GM12878 (cell line): ENCODE measurements around the gene LIFR. TPM values are rescaled to one million over a fixed set of nuclear protein-coding genes. Genes with fewer than 3 reads are reported as not detected.
A peak's percentile ranks its signal among the peaks of the same experiment; 100 is the strongest.

ENCODE experiments used
- ATAC-seq: fragments of 200-7000 bp; cut with Tn5 transposase; 3 replicates; pipeline ENCODE4 v1.9.1; 2020; ENCODE audit warnings: mild to moderate bottlenecking, moderate library complexity
- BruUV-seq: library from RNA; stranded (reverse); fragments of 400-500 nt; replicated peaks from 2 replicates; lab custom pipeline; 2021; lab: Mats Ljungman, UMichigan
- CTCF ChIA-PET: fragments of 300-600 bp; sonication (Branson Sonifier 250); formaldehyde crosslinking; extraction: SDS; loops from one replicate; lab custom pipeline; 2021; ENCODE audit warnings: inconsistent platforms; lab: Yijun Ruan, JAX
- POLR2A ChIA-PET: fragments of 350-600 bp; formaldehyde crosslinking; extraction: SDS; loops from one replicate; lab custom pipeline; 2021; ENCODE audit warnings: inconsistent platforms; lab: Charles Lee
- RAD21 ChIA-PET: fragments of 300-600 bp; sonication (Branson Sonifier 250); formaldehyde crosslinking; loops from one replicate; lab custom pipeline; 2023; ENCODE audit warnings: antibody characterized with exemption; ENCODE audit not compliant: unreplicated experiment; lab: Charles Lee
- SMC1A ChIA-PET: fragments of 300-600 bp; sonication (Branson Sonifier 250); formaldehyde crosslinking; loops from one replicate; lab custom pipeline; 2023; ENCODE audit not compliant: unreplicated experiment, uncharacterized antibody; lab: Charles Lee
- DNase-seq: peaks from one replicate; pipeline ENCODE4 v3.0.0-alpha.2; 2011; ENCODE audit warnings: low read depth, low spot score
- FAIRE-seq: peaks from 3 replicates; lab custom pipeline; 2011; peaks lifted over from hg19 to GRCh38; lab: Jason Lieb, UNC
- H2AFZ ChIP-seq: 2 replicates; pipeline ENCODE4 v1.6.0; 2011; ENCODE audit warnings: low read depth, low read length, control low read depth; ENCODE audit not compliant: control insufficient read depth
- H3K27ac ChIP-seq: 2 replicates; pipeline ENCODE4 v1.5.1; 2011; ENCODE audit warnings: control low read depth; ENCODE audit not compliant: control insufficient read depth, insufficient read depth
- H3K27me3 ChIP-seq, 2 experiments: replicated peaks in 1 of 2; 2 replicates each; pipeline versions ENCODE4 v1.6.0 to v1.6.1; 2011; ENCODE audit warnings: low read length in 1 of 2; ENCODE audit not compliant: control insufficient read depth in 2 of 2, insufficient read depth in 2 of 2
- H3K36me3 ChIP-seq, 2 experiments: 2 replicates each; pipeline ENCODE4 v1.5.1; 2011; ENCODE audit warnings: low read length in 1 of 2; ENCODE audit not compliant: control insufficient read depth in 2 of 2, insufficient read depth in 2 of 2
- H3K4me1 ChIP-seq: 2 replicates; pipeline ENCODE4 v1.6.1; 2011; ENCODE audit warnings: mild to moderate bottlenecking, low read length, moderate library complexity, mixed read lengths; ENCODE audit not compliant: control insufficient read depth, insufficient read depth
- H3K4me2 ChIP-seq: 2 replicates; pipeline ENCODE4 v1.6.0; 2011; ENCODE audit warnings: control low read depth; ENCODE audit not compliant: control insufficient read depth, insufficient read depth
- H3K4me3 ChIP-seq: fragments of 200-600 bp; sonication (generic); 2 replicates; pipeline ENCODE4 v1.5.1; 2016
- H3K79me2 ChIP-seq: 2 replicates; pipeline ENCODE4 v1.6.0; 2011; ENCODE audit warnings: low read length; ENCODE audit not compliant: control insufficient read depth, insufficient read depth
- H3K9ac ChIP-seq: 2 replicates; pipeline ENCODE4 v1.8.0; 2011; ENCODE audit warnings: low read length, control low read depth, mixed read lengths; ENCODE audit not compliant: control insufficient read depth, insufficient read depth
- H3K9me3 ChIP-seq: replicated peaks from 3 replicates; pipeline ENCODE4 v1.5.1; 2011; ENCODE audit warnings: mild to moderate bottlenecking, low read length; ENCODE audit not compliant: control insufficient read depth, insufficient read depth
- H4K20me1 ChIP-seq: 2 replicates; pipeline ENCODE4 v1.6.0; 2011; ENCODE audit not compliant: control insufficient read depth, insufficient read depth
- CBFB ChIP-seq: IDR thresholded peaks from 2 replicates; pipeline ENCODE4 v1.6.1; 2016; ENCODE audit warnings: antibody characterized with exemption, low read depth
- ETV6 ChIP-seq, 2 experiments: fragments of 450-650 bp in 1 of 2; IDR thresholded peaks in 1 of 2; conservative IDR thresholded peaks in 1 of 2; 2 replicates each; pipeline ENCODE4 v1.6.1; 2014; ENCODE audit warnings: antibody characterized with exemption in 1 of 2, borderline replicate concordance in 1 of 2, low read depth in 1 of 2, mild to moderate bottlenecking in 1 of 2, moderate library complexity in 1 of 2
- KAT2A ChIP-seq: conservative IDR thresholded peaks from 2 replicates; pipeline ENCODE4 v1.6.1; 2011; ENCODE audit warnings: low read depth, low read length; ENCODE audit not compliant: control insufficient read depth
- MEF2B ChIP-seq: fragments of 450-650 bp; IDR thresholded peaks from 2 replicates; pipeline ENCODE4 v1.6.1; 2018; ENCODE audit warnings: mild to moderate bottlenecking, moderate library complexity; ENCODE audit not compliant: partially characterized antibody, poor library complexity, severe bottlenecking
- SRF ChIP-seq, 2 experiments: IDR thresholded peaks; 2 replicates each; pipeline ENCODE4 v1.6.1; 2011; ENCODE audit warnings: low read depth in 2 of 2, low read length in 2 of 2, mild to moderate bottlenecking in 1 of 2, moderate library complexity in 1 of 2
- TCF12 ChIP-seq: IDR thresholded peaks from 2 replicates; pipeline ENCODE4 v1.6.1; 2011; ENCODE audit warnings: low read depth, mild to moderate bottlenecking, low read length
- YBX1 ChIP-seq: fragments of 450-650 bp; IDR thresholded peaks from 2 replicates; pipeline ENCODE4 v1.6.1; 2016; ENCODE audit warnings: antibody characterized with exemption
- WGBS: methylation state at CpG from one replicate; pipeline ENCODE4 v1.1.6; 2016; ENCODE audit warnings: low lambda C conversion rate; ENCODE audit not compliant: insufficient replicate concordance, insufficient coverage; ENCODE audit errors: missing lambda C conversion rate; 5-methylcytosine and 5-hydroxymethylcytosine counted together
- in situ Hi-C: fragments of 300-500 bp; cut with MboI; formaldehyde crosslinking; loops from 9 replicates; pipeline ENCODE4 v1.14.3; 2018; ENCODE audit warnings: mixed read lengths
- intact Hi-C: fragments of 100-400 bp; cut with micrococcal nuclease; formaldehyde crosslinking; loops from one replicate; pipeline ENCODE4 v1.14.2; 2022; ENCODE audit not compliant: unreplicated experiment
- polyA plus RNA-seq, 11 experiments: library from polyadenylated mRNA; depleted of rRNA in 4 of 11; unstranded in 6 of 11; stranded (reverse) in 5 of 11; fragments of >200 nt; fragmentation: Nextera tagmentation in 4 of 11; fragmentation: Illumina TruSeq in 1 of 11; extraction: Ambion mirVana in 4 of 11; extraction: Trizol in 1 of 11; gene quantifications; 1 replicate in 1 of 11; 2 replicates in 10 of 11; pipeline versions ENCODE4 v1.2.1 to v1.2.3, GENCODE V29; 2011 to 2016; ENCODE audit warnings: inconsistent platforms in 2 of 11, missing spikeins in 2 of 11, low read depth in 1 of 11
- total RNA-seq, 4 experiments: library from RNA; depleted of rRNA in 3 of 4; stranded (reverse); fragments of >200 nt in 3 of 4; fragmentation: Illumina TruSeq in 1 of 4; extraction: Trizol in 1 of 4; gene quantifications; 2 replicates each; pipeline versions ENCODE4 v1.2.1 to v1.2.3, GENCODE V29; 2013 to 2021
- TF ChIP-seq, protein P1 (sequence below): fragments of 450-650 bp; IDR thresholded peaks from 2 replicates; pipeline ENCODE4 v1.6.1; 2016; ENCODE audit warnings: mild to moderate bottlenecking
- TF ChIP-seq, protein P2 (sequence below): fragments of 150-350 bp; IDR thresholded peaks from 2 replicates; pipeline ENCODE4 v1.6.1; 2014; ENCODE audit warnings: mild to moderate bottlenecking, low read depth, low read length
- TF ChIP-seq, protein P3 (sequence below): fragments of 450-650 bp; IDR thresholded peaks from 2 replicates; pipeline ENCODE4 v1.6.1; 2017; ENCODE audit warnings: low read depth, mild to moderate bottlenecking, moderate library complexity

LIFR gene
- total and polyA plus RNA-seq, 10 of the 15 experiments (the other 5 are each of a cell fraction or from before 2014, with no cell fraction given) = 0.10 TPM; not detected in 9

DNA sequence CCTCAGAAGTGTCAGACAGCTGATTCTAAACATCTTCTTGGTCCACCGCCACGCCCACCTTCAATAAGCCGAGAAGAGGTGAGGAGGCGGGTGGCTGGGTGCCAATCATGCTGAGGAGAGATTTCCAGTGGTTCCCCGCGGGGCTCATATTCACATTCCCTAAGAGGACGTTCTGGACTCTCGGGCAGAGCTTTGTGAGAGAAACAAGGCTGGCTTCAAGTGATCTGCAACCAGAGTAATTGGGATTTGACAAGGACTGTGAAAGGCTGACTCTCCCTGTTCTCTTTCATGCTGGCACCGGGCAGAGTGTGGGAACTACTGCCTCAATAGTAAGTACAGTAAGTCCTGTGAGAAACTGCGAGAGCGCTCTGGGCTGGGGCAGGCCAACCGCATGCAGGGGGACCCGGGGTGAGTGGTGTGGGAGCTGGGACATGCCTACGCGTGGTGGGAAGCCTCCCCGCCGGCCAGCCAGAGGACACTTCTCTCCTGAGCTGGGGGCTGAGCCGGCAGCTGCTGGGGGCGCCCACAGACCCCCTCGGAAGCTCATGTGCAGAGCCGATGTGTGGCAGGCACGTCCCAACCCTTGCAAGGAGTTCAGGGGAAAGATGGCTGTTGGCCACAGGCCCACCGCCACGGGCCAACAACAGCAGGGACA lies 110.9 kb downstream of the LIFR start:
- no peaks in the 10 kb centered on the region for H3K4me1 ChIP-seq
- RAD21 ChIA-PET = interaction anchor here (1.1 to 1.8 kb wide), 2 partner anchors 24 to 364 kb away, joined by 3 to 7 read pairs; no protein-coding TSS in a partner anchor
- no TSS peak for BruUV-seq
- 62% methylated on average over 24 of the region's 24 CpGs for WGBS
- intact Hi-C loops = no loop called here
- H4K20me1 ChIP-seq = no peaks in the 10 kb centered on the region
- no peak overlapping the region for H3K9ac ChIP-seq
- H3K27ac ChIP-seq = no peak overlapping the region
- TF ChIP-seq, protein P1, sequence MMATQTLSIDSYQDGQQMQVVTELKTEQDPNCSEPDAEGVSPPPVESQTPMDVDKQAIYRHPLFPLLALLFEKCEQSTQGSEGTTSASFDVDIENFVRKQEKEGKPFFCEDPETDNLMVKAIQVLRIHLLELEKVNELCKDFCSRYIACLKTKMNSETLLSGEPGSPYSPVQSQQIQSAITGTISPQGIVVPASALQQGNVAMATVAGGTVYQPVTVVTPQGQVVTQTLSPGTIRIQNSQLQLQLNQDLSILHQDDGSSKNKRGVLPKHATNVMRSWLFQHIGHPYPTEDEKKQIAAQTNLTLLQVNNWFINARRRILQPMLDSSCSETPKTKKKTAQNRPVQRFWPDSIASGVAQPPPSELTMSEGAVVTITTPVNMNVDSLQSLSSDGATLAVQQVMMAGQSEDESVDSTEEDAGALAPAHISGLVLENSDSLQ = peak; percentile 44; the same call in 1 of the 2 replicates
- no peak for TF ChIP-seq KAT2A
- no peaks in the 10 kb centered on the region; the same call in 2 of the 3 replicates for H3K9me3 ChIP-seq
- SMC1A ChIA-PET = no interaction called here
- H3K4me3 ChIP-seq = no peak overlapping the region
- DNase-seq (no peak), FAIRE-seq (no peak), ATAC-seq (no peak)
- H3K27me3 ChIP-seq = peaks cover 0 to 10% of the 10 kb centered on the region in 2 experiments
- no peaks in the 10 kb centered on the region for H3K36me3 ChIP-seq
- in situ Hi-C loops = loop anchor here (25.0 kb wide), 1 partner anchor 642 kb away; no protein-coding TSS in a partner anchor
- H2AFZ ChIP-seq = no peak overlapping the region
- no peak overlapping the region for H3K4me2 ChIP-seq
- CTCF ChIA-PET = interaction anchor here (1.0 to 1.1 kb wide), 2 partner anchors 106 to 636 kb away, joined by 3 to 4 read pairs; no protein-coding TSS in a partner anchor
- POLR2A ChIA-PET = no interaction called here
- H3K79me2 ChIP-seq = no peaks in the 10 kb centered on the region

DNA sequence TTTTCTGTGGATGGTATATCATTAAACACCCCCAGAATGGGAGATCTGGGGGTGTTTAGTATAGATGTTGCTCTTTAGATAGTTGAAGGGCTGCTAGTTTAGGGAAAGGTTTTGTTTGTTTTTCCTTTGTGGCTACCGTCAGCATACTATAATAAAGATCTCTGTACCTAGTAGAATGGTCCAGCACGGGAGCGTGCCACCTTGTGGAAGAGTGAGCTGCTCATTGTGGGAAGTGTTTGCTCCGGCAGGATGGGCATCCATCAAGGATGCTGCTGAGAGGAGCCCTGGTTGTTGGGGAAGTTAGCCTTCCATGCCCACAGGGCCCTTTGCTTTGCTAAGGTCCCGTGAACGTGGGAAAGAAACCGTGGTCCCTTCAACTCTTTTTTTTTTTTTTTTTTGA lies 113.1 kb downstream of the LIFR start:
- no peaks in the 10 kb centered on the region for H3K4me1 ChIP-seq
- SMC1A ChIA-PET = interaction anchor here (1.0 to 2.6 kb wide), 3 partner anchors 9 to 61 kb away, joined by 3 to 19 read pairs (median 3); no protein-coding TSS in a partner anchor
- H3K4me3 ChIP-seq = no peak overlapping the region
- POLR2A ChIA-PET = interaction anchor here (0.6 kb wide), 1 partner anchor 8 kb away, joined by 5 read pairs; no protein-coding TSS in a partner anchor
- CTCF ChIA-PET = interaction anchor here (0.7 to 5.3 kb wide), 4 partner anchors 10 to 1071 kb away, joined by 3 to 158 read pairs (median 26); no protein-coding TSS in a partner anchor
- no peaks in the 10 kb centered on the region for H3K36me3 ChIP-seq
- BruUV-seq = no TSS peak
- no peak overlapping the region for H3K4me2 ChIP-seq
- H3K9me3 ChIP-seq = no peaks in the 10 kb centered on the region
- H2AFZ ChIP-seq = no peak overlapping the region
- intact Hi-C loops (no loop called here), in situ Hi-C loops (loop anchor here (25.0 kb wide), 1 partner anchor 644 kb away; no protein-coding TSS in a partner anchor)
- H3K9ac ChIP-seq = no peak overlapping the region
- H3K79me2 ChIP-seq = no peaks in the 10 kb centered on the region
- peaks cover 0 to 2% of the 10 kb centered on the region in 2 experiments for H3K27me3 ChIP-seq
- no peak for FAIRE-seq
- RAD21 ChIA-PET = interaction anchor here (1.2 to 5.2 kb wide), 2 partner anchors 10 to 365 kb away, joined by 4 to 118 read pairs; no protein-coding TSS in a partner anchor
- 28% methylated on average over 7 of the region's 7 CpGs for whole genome bisulfite sequencing
- no peaks in the 10 kb centered on the region for H4K20me1 ChIP-seq
- no peak overlapping the region for H3K27ac ChIP-seq
- ATAC-seq = no peak
- DNase-seq = no peak
- no peak for TF ChIP-seq SRF (IDR thresholded peaks at IDR 0.05; ENCODE audit: low read depth in 2 of 2, low read length in 2 of 2)
- TF ChIP-seq, protein P2, sequence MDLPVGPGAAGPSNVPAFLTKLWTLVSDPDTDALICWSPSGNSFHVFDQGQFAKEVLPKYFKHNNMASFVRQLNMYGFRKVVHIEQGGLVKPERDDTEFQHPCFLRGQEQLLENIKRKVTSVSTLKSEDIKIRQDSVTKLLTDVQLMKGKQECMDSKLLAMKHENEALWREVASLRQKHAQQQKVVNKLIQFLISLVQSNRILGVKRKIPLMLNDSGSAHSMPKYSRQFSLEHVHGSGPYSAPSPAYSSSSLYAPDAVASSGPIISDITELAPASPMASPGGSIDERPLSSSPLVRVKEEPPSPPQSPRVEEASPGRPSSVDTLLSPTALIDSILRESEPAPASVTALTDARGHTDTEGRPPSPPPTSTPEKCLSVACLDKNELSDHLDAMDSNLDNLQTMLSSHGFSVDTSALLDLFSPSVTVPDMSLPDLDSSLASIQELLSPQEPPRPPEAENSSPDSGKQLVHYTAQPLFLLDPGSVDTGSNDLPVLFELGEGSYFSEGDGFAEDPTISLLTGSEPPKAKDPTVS = no peak
- TF ChIP-seq YBX1 = no peak
- TF ChIP-seq CBFB = no peak
- no peak for TF ChIP-seq MEF2B
- TF ChIP-seq, protein P3, sequence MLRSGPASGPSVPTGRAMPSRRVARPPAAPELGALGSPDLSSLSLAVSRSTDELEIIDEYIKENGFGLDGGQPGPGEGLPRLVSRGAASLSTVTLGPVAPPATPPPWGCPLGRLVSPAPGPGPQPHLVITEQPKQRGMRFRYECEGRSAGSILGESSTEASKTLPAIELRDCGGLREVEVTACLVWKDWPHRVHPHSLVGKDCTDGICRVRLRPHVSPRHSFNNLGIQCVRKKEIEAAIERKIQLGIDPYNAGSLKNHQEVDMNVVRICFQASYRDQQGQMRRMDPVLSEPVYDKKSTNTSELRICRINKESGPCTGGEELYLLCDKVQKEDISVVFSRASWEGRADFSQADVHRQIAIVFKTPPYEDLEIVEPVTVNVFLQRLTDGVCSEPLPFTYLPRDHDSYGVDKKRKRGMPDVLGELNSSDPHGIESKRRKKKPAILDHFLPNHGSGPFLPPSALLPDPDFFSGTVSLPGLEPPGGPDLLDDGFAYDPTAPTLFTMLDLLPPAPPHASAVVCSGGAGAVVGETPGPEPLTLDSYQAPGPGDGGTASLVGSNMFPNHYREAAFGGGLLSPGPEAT = no peak
- no peak for TF ChIP-seq ETV6 (conservative IDR thresholded peaks at IDR 0.05 in 1 of 2, IDR thresholded peaks at IDR 0.05 in 1 of 2; ENCODE audit: borderline replicate concordance in 1 of 2, low read depth in 1 of 2)
- no peak for TF ChIP-seq TCF12
